Stimulated activated CD8-positive, alpha-beta memory T cell treated with anti-CD3 and anti-CD28 coated beads, Interleukin-4, amount 100 ng/mL, for 1 hour (primary cell): ENCODE data around the gene PSMD6.

Experiments
- DNase-seq, 2 donors: peaks; one replicate each; pipeline ENCODE4 v3.0.0-alpha.2; 2020; ENCODE audit warnings: low read depth in 2 of 2, low spot score in 1 of 2

The PSMD6 gene

DNA sequence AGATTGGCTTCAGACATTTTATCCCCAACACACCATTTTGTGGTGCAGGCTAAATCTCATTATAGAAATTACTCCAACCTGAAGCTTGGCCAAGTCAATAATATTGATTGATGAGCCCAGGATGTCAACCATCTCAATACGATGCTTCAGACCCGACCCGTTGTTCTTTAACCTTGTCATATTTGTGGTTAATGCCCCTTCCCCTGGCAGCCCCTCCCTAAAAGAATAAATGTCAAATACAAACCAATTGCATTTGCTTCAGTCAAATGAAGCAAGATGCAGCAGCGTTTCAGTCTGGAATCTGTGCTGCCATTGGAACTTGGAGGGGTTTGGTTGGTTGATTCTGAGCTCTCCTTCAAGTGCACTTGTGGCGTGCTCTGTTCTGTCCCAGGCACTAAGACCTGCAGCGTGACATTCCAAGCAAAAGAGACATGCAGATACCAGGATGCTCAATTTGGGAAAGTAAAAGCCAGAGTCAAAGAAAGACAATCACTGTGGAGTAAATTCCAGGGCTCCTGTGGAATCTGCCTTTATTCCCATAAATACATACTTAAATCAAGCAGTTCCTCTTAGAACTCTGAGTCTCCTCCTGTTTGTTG, 23.8 kb upstream of the PSMD6 start:
- DNase-seq, result no peak

DNA sequence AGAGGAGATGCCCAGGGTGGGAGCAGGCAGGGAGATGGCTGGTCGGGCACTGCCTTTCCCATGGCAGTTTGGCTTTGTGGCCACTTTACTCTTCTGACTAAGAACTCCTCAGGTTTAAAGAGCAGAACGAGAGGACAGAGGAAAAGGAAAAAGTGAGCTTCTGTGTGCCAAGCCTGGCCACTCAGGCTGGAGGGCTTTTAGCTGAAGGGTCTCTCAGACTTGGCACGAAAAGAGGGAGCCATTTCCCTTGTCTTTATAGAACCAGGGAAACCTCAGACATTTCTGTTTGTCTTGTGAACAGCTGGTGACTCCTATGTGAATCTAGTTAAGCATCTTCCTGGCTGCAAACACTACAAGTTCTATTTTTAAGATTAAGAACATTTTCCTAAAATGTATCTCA, 23.3 kb upstream of the PSMD6 start:
- no peak for DNase-seq

DNA sequence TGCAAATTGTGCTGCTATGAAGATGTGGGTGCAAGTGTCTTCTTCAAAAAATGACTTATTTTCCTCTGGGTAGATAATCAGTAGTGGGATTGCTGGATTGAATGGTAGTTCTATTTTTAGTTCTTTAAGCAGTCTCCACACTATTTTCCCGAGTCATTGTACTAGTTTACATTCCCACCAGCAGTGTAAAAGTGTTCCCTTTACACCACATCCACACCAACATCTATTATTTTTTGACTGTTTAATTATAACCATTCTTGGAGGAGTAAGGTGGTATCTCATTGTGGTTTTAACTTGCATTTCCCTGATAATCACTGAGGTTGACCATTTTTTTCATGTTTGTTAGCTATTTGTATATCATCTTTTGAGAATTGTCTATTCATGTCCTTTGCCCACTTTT, 19.7 kb upstream of the PSMD6 start:
- no peak for DNase-seq

DNA sequence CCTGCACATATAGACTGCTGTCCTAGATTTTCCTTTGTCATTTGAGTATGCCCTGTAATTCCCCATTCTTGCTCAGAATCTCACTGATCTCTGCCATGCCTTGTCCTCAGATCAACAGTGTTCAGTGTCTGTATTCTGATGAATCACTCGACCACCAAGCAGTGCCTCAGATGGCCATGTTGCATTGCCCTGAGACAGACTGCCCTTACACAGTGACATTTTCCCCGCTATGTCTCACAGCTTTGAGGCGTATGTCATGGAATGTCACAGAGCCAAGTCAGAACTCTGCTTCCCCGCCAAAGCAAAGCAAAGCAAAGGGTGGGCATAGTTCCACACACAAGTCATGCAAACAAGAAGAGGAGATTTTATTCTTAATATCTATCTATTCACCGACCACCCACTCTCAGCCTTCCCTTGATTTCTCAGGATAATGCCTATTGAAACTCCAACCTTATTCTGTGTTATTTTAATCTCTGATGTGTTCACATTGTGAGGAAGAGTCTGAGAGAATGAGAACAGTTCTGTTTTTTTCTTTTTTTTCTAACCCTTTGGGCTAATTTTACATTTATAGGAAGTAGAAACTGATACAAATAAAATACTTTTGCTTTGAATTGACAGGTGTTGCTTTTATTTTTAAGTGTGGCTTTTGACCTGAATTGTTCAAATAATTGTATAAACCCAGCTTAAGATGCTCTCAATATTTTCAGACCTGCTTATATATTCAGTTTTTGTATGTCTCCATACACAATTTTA, 16.9 kb upstream of the PSMD6 start:
- DNase-seq, result no peak

DNA sequence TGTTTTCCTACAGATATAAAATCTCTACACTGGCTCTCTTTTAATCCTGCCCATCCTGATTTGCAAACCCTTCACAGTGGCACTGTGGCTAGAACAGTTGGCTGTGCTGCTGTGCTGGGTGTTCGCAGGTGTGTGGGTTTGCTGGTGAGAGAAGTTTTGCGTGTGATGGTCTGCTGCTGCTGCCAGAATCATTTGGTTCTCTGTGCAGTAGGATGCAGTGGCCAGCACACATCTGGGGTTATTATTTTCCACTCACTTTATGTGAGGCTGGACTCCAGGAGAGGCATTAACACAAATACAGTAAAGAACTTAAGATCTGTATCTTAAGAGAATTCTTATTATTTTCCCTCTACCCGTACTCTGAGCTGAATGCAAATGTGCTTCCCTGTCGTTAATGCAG, 16.0 kb upstream of the PSMD6 start:
- no peak for DNase-seq

DNA sequence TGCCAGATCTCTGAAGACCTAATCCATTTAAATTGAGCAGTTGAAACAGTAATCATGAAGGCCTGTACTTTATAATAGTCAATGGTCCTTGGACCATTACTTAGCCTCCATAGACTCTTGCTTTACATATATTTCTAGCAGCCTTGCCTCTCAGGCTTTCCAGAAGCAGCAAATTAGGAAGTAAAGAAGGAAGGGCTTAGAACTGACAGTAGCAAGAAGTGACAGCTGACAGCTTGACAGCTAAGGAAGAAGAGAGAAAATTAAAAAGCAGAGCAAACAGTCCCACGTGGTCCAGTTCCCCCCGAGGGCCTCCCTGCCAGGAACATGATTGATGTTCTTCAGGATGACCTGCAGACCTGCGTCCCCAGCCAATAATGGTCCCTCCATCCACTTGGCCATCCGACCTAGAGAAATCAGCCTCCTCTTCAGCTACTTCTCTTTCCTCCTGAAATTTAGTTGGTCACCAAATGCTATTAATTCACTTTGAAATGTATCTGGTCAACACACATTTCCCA, 15.0 kb upstream of the PSMD6 start:
- DNase-seq, result no peak

DNA sequence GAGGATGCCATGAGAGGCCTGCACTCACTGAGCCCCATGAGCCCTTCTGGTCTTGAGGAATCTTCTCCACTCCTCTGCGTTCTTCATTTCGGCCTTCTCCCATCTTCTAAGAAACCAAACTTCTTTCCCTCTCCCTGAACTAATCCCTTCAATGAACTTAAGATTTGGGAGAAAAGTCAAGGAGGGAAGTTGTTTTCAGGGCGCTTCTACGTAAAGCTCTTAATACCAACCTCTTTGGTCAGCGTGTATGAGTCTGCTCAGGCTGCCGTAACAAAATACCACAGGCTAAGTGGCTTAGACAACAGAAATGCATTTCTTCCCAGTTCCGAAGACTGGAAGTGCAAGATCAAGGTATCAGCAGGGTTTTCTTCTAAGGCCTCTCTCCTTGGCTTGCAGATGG, 13.8 kb upstream of the PSMD6 start:
- no peak for DNase-seq

DNA sequence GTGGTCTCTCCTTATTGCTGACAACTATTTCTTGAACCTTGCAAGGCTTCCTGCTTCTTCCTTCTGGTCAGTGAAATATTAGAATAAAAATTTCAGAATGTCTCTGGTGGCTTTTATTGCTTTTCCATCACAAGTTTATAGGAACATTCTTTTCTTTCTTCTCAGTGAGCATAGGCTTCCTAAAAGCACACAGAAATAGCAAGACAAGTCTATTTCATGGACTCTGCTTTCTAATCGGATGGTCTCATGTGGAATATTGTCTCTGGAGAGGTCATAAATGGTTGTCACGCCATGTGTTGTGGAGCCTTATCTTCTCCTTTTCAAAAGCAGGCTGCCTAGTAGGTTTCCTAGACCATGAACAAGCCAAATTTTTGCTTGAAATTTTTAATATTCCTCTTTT, 9.8 kb upstream of the PSMD6 start:
- no peak for DNase-seq

DNA sequence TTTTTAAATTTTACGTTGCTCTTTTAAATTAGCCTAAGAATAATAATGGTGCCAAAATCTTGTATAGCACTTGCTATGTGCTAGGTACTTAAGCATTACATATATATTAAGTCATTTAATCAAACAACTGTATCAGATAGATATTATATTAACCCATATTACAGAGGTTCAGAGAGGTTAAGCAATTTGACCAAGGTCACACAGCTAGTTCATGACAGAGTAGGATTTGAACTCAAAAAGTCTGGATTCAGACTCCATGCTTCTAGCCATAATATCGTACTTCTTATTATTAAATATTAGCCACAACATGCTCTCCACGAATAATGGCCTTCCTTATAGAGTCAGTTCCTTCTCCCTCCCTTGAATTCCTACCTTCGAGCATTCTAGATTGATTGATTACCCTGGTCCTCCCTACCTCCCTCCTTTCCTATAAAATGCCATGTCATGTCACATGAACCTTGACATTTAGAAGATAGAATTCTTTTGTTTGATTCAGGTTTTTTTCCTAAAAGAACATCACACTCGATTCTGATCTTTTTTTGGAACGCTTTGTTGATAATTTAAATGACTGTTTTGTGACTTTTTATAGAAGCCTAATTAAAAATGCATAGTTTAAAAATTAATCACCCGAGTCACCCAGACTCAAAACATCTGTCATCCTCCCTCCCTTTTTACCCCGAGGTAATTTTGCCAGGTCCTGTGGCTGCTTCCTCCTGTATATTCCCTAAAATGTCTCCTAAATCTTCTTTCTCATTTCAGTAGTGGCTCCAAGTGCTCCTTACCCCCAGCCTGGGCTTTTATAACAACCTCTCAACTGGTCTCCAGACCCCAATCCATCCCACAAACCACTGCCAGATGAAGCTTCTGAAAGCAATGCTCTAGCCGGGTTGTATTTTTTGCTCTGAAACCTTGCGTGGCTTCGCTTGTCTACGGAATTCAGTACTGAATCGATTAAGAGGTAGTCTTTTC, 8.5 kb upstream of the PSMD6 start:
- no peak for DNase-seq

DNA sequence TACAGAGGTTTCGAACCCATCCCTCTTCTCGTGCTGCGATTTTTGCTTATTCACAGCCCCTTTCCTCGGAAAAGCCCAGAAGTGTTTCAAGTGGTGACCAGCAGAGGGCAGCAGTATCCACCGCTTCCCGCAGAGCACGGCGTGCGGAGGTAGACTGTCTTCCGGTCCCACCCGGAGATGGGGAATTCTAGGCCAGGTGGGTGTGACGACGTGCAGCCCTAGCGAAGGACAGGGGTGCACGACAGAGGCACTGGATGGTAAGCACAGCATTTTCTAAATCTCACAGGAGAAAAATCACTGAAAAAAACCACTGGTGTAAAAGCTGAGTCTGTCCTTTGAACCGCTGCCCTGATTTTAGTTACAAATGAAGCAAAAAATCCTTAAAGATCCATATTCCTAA, 7.4 kb upstream of the PSMD6 start:
- DNase-seq, result peak; percentile 54 to 62

DNA sequence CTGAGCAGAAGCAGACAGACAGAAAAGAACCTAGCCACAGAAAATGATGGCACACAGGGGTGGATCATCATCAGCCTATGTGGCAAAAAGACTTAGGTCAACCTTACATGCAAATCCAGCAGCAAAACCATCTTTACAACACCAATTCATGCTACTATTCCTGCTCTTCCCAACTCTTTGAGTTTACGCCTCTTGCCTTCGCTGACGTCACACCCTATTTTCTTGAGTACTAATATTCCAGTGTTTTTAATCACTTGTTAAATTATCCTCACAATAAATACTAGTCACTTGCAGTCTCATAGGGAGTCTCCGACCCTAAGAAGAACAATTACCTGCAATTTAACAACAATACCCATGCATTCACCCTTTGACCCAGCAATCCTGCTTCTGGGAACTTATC, 6.0 kb upstream of the PSMD6 start:
- DNase-seq, result no peak

DNA sequence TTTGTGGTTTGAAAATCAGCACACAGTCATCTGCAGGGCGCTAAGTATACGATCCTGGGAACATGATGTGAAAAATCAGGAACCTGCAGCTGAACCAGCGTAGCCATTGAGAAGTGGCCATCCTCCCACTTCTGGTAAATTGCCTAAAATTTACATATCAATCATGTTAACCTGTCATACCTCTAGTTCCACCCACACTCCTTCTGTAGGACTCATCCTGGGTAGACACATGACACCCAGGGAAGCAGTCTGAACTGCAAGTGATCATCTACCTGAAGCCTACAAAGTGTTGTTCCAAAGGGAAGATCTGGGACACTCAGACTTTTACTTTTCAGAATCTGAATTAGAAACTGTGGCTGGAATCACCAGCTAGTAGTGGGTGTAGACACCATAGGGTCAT, 5.5 kb upstream of the PSMD6 start:
- DNase-seq, result no peak

DNA sequence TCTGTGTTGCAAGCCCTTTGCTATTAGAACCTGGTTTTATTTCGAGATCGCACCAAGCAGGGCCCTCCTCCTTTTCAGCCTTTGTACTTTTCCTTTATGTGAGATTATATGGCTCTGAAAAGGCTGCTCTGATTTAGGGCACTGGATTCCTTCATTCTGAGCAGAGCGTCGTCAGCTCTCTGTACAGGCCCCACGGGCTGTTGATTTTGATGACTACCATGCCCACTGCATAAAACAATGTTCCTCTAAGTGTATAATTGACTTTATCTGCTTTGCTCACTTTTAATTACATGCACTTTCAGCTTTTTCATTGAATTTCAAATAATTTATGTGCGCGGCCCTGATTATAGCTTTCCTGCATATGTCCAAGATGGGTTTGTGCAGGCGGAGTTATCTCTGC, 4.4 kb upstream of the PSMD6 start:
- no peak for DNase-seq

DNA sequence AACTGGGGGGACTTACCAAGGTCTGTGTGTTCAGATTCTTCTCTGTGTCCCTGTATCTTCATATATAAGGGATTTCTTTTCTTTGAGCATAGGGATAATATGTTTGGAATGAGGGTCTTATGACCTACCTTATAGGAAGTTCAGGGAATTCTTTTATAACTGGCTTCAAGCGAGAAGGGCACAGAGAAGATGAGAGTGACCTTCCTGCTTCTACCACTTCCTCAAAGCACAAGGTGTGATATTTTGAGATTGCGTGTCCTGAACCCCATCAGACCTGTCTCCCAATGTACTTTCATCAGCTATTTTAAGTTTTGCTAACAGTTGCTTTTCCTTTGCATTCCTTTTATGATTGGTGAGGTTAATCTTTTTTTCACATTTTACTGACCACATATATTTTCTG, 3.1 kb upstream of the PSMD6 start:
- no peak for DNase-seq

DNA sequence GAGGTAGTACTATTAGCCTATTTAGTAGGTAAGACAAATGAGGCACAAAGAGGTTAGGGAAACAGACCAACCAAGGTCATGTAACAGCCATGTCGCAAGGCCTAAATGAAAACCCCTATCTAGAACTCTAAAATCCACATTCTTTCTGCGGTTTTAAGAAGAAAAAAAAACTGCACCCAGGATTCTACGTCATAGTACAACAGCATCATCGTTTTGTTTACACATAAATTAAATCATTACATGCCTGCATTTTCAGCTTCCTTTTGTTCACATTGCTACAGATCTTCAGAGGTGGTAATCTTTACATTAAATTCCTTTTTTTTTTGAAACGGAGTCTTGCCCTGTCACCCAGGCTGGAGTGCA, 548 bp upstream of the PSMD6 start:
- DNase-seq, result no peak

DNA sequence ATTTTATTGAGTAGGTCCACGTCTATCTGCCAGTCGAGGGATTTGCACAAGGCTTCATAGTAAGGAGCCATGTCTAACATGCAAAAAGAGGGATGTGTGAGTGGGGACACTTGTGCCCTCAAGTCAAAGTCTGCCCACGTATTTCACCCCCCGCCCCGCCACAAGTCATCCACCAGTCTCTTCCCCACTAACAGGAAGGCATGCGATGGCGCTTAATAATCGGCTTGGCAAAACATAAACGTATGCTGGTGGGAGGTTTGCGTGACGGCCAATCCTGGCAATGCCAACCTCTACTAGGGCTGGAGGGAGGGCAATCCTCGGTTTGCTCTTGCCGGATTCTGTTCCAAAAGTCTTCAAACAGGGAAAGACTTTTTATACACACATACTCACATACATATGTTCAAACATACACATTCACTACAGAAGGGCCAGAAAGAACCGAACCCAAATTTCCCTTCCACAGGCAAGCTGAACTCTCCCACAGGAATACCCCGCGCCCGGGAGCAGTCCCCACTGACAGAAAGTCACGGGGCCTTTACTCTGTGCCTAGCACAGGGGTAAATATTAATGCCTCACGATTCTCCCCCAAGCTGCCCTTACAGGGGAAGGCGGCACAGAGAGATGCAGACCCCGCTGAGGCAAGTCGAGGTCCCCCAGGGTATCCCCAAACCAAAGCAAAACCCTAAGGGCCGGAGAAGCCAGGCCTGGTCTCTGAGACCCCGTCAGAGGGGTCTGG, 675 bp downstream of the PSMD6 start:
- no peak for DNase-seq

DNA sequence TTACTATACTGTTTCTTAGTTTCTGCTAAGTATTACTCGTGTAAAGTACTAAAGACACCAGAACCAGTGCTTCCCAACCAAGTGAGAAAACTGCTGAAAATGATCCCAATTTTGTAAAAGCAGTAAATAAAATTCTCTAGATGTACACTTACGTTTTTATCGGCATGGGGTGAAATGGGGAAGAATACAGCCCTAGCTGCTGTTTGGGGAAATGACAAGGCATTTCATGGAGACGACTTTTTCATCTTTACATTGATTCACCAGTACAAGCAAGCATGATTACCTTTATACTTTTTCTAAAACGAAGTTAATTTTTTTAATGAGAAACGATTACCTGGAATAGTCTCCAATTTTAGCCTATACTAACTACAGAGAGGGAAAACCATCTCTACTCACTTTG, 1.4 kb downstream of the PSMD6 start:
- DNase-seq, result no peak

DNA sequence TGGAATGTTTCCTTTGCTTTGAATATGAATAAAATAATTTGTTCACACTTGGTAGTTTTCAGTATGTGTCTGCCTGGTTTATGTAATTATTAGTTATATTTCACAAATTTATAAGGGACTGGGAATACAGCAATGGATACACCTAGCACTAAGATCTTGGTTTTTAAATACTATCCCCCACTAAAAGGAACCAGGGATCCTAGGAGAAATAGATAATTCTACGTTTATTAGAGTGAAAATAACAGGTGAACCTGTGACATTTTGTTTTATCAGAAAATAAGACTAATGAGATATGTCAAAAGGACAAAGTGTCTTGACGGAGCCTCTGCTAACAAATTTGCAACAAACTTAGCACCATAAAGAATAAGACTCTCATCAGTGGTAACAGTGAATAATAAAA, 3.4 kb downstream of the PSMD6 start:
- DNase-seq, result no peak

DNA sequence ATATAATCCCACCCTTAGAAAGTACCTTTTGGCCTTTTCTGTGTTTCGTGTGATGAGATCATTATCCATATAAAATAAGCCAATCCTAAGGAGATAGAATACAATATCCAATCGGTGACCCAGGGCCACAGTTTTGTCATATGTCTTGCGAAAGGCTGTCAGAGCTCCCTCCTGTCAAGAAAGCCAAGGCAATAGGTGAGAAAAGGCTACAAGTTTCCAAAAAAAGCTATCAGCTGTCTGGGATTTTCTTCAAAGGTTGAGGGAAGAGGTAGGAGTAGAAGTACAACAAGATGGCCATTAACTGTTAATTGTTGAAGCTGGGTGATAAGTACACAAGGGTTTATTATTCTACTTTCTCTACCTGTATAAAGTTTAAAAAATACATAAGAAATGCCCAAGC, 4.0 kb downstream of the PSMD6 start:
- DNase-seq, result no peak

DNA sequence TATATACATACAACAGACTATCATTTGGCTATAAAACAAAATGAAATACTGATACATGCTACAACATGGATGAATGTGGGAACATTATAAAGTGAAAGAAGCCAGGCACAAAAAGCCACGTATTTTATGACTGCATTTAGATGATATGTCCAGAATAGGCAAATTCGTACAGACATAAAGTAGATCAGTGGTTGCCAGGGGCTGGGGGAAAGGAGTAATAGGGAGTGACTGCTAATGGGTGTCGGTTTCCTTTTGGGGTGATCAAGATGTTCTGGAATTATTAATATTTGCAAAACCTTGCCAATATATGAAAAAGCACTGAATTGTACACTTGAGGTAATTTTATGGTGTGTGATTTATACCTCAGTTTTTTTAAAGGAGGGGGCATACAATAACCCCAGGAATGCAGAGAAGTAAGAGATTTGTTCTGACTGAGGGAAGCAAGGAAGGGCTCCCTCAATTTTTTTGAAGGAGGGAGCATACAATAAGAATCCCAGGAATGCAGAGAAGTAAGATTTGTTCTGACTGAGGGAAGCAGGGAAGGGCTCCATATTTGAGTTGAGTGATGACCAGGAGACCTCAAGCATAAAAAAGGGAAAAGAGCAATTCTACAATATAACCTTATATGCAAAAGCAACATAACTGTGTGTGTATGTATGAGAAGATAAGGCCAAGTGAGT, 6.2 kb downstream of the PSMD6 start:
- no peak for DNase-seq

DNA sequence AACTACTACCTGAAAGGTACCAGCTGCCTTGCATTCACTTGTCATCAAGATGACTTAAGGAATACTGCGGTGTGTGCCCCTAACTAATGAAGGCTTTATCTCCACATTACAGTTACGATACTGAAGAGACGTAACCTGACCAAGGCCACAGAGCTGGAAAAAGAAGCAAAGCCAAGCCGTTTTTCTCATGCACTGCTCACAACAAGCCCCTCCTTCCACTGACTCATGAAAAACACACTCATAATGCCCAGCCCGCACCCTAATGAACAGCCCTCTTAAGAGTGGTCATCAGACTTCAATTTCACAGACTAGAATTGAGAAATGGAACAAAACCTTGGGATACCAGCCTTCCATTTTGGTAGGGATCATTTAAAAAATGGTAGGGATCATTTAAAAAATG, 11.6 kb downstream of the PSMD6 start:
- no peak for DNase-seq
